ENCODE results near the gene SEC62.

Gene SEC62

GRCh38 chr3:169966428-169966950, at the start of gene SEC62:
TSS of gene SEC62 (plus strand) at chr3:169966807. CDS start at chr3:169966823, 16 bp downstream.
- DNase-seq, result peak; percentile 92

GRCh38 chr3:169923189-169923588, 43.4 kb upstream of the SEC62 start:
- DNase-seq, result no peak

- no peak for DNase-seq
These were observed 42.8 kb upstream of the SEC62 start for GRCh38 chr3:169923831-169924230.

GRCh38 chr3:169929830-169930519, 36.6 kb upstream of the SEC62 start:
- peak; percentile 77 for DNase-seq

- no peak for DNase-seq
These were observed 35.8 kb upstream of the SEC62 start for GRCh38 chr3:169930843-169931242.

- no peak for DNase-seq
These were observed 34.7 kb upstream of the SEC62 start for GRCh38 chr3:169931747-169932520.

GRCh38 chr3:169939320-169939719, 27.3 kb upstream of the SEC62 start:
- DNase-seq, result peak; percentile 20

- DNase-seq, result no peak
These were observed 26.9 kb upstream of the SEC62 start for GRCh38 chr3:169939751-169940150.

- DNase-seq, result peak; percentile 19
These were observed 26.0 kb upstream of the SEC62 start for GRCh38 chr3:169940470-169941181.

GRCh38 chr3:169945313-169945712, 21.3 kb upstream of the SEC62 start:
- DNase-seq, result peak; percentile 91

- no peak for DNase-seq
These were observed 20.3 kb upstream of the SEC62 start for GRCh38 chr3:169946336-169946735.

GRCh38 chr3:169948559-169949448, 17.8 kb upstream of the SEC62 start:
- no peak for DNase-seq

GRCh38 chr3:169952045-169952444, 14.6 kb upstream of the SEC62 start:
- DNase-seq, result no peak

GRCh38 chr3:169953462-169954141, 13.0 kb upstream of the SEC62 start:
- peak; percentile 37 for DNase-seq

- peak; percentile 38 for DNase-seq
These were observed 12.4 kb upstream of the SEC62 start for GRCh38 chr3:169954142-169954756.

- DNase-seq, result no peak
These were observed 11.2 kb upstream of the SEC62 start for GRCh38 chr3:169955406-169955805.

GRCh38 chr3:169964176-169964575, 2.4 kb upstream of the SEC62 start:
- DNase-seq, result no peak

- no peak for DNase-seq
These were observed 812 bp upstream of the SEC62 start for GRCh38 chr3:169965562-169966427.

- peak; percentile 46 for DNase-seq
These were observed 626 bp downstream of the SEC62 start for GRCh38 chr3:169966951-169967915.
